Measurements from ENCODE around the gene CEACAM21. TPM values are rescaled to one million over a fixed set of nuclear protein-coding genes. Genes with fewer than 3 reads are reported as not detected.
A peak's percentile ranks its signal among the peaks of the same experiment; 100 is the strongest.

The CEACAM21 gene
- total RNA-seq, 1 experiment from 2014 or later: 0.35 TPM

DNA sequence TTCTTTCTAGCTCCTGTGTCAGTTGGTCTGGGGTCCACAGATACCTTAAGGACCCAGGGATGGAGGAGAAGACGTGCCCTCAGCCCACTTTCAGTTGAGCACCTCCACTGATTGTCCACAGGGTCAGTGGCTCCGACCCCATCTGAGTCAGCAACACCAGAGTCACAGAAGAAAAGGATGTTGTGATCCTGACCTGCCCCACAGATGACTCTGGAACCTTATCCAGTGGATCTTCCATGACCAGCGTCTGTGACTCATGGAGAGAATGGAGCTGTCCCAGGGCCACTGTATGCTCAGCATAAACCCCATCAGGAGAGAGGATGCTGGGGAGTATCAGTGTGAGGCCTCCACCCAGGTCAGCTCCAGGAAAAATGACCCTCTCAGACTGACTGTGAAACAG is 28.9 kb downstream of the CEACAM21 start (continued):
- TF ChIP-seq SP1 (CRISPR knock-in tag; conservative IDR thresholded peaks at IDR 0.05) (no peak), ELF4 (CRISPR knock-in tag; IDR thresholded peaks at IDR 0.05; ENCODE audit: low read depth) (no peak), CREB1 (CRISPR knock-in tag; IDR thresholded peaks at IDR 0.05) (no peak)
- TF ChIP-seq, protein P1, sequence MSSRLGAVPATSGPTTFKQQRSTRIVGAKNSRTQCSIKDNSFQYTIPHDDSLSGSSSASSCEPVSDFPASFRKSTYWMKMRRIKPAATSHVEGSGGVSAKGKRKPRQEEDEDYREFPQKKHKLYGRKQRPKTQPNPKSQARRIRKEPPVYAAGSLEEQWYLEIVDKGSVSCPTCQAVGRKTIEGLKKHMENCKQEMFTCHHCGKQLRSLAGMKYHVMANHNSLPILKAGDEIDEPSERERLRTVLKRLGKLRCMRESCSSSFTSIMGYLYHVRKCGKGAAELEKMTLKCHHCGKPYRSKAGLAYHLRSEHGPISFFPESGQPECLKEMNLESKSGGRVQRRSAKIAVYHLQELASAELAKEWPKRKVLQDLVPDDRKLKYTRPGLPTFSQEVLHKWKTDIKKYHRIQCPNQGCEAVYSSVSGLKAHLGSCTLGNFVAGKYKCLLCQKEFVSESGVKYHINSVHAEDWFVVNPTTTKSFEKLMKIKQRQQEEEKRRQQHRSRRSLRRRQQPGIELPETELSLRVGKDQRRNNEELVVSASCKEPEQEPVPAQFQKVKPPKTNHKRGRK (CRISPR knock-in tag; IDR thresholded peaks at IDR 0.05; ENCODE audit: borderline replicate concordance): no peak
- TF ChIP-seq, protein P2, sequence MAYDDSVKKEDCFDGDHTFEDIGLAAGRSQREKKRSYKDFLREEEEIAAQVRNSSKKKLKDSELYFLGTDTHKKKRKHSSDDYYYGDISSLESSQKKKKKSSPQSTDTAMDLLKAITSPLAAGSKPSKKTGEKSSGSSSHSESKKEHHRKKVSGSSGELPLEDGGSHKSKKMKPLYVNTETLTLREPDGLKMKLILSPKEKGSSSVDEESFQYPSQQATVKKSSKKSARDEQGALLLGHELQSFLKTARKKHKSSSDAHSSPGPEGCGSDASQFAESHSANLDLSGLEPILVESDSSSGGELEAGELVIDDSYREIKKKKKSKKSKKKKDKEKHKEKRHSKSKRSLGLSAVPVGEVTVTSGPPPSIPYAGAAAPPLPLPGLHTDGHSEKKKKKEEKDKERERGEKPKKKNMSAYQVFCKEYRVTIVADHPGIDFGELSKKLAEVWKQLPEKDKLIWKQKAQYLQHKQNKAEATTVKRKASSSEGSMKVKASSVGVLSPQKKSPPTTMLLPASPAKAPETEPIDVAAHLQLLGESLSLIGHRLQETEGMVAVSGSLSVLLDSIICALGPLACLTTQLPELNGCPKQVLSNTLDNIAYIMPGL (CRISPR knock-in tag; IDR thresholded peaks at IDR 0.05): no peak

GRCh38 chr19:41606215-41606837 is 30.4 kb downstream of the CEACAM21 start:
- DNase-seq (ENCODE audit: low spot score): peak; percentile 2
- ATAC-seq: no peak
- no peaks in the 10 kb centered on the region for H3K4me1 Mint-ChIP-seq
- ChIA-PET POLR2A (no interaction called here), CTCF (interaction anchor here (1.5 to 2.4 kb wide), 2 partner anchors 36 to 100 kb away, joined by 7 to 9 read pairs; no protein-coding TSS in a partner anchor)
- TF ChIP-seq ZNF121 (CRISPR knock-in tag; IDR thresholded peaks at IDR 0.05): no peak
- no peak for TF ChIP-seq EMX1 (CRISPR knock-in tag; IDR thresholded peaks at IDR 0.05)
- TF ChIP-seq, protein P3, sequence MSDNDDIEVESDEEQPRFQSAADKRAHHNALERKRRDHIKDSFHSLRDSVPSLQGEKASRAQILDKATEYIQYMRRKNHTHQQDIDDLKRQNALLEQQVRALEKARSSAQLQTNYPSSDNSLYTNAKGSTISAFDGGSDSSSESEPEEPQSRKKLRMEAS (CRISPR knock-in tag; IDR thresholded peaks at IDR 0.05): no peak
- no peak for TF ChIP-seq CREM (CRISPR knock-in tag; IDR thresholded peaks at IDR 0.05)
- TF ChIP-seq GRHL2 (CRISPR knock-in tag; IDR thresholded peaks at IDR 0.05; ENCODE audit: insufficient replicate concordance, severe bottlenecking): no peak
- TF ChIP-seq, protein P4, sequence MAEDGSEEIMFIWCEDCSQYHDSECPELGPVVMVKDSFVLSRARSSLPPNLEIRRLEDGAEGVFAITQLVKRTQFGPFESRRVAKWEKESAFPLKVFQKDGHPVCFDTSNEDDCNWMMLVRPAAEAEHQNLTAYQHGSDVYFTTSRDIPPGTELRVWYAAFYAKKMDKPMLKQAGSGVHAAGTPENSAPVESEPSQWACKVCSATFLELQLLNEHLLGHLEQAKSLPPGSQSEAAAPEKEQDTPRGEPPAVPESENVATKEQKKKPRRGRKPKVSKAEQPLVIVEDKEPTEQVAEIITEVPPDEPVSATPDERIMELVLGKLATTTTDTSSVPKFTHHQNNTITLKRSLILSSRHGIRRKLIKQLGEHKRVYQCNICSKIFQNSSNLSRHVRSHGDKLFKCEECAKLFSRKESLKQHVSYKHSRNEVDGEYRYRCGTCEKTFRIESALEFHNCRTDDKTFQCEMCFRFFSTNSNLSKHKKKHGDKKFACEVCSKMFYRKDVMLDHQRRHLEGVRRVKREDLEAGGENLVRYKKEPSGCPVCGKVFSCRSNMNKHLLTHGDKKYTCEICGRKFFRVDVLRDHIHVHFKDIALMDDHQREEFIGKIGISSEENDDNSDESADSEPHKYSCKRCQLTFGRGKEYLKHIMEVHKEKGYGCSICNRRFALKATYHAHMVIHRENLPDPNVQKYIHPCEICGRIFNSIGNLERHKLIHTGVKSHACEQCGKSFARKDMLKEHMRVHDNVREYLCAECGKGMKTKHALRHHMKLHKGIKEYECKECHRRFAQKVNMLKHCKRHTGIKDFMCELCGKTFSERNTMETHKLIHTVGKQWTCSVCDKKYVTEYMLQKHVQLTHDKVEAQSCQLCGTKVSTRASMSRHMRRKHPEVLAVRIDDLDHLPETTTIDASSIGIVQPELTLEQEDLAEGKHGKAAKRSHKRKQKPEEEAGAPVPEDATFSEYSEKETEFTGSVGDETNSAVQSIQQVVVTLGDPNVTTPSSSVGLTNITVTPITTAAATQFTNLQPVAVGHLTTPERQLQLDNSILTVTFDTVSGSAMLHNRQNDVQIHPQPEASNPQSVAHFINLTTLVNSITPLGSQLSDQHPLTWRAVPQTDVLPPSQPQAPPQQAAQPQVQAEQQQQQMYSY (CRISPR knock-in tag; IDR thresholded peaks at IDR 0.05): no peak
- no peak for TF ChIP-seq FOXK1 (CRISPR knock-in tag; IDR thresholded peaks at IDR 0.05)
- TF ChIP-seq USF2 (CRISPR knock-in tag; IDR thresholded peaks at IDR 0.05): no peak
- TF ChIP-seq NFE2L1 (CRISPR knock-in tag; IDR thresholded peaks at IDR 0.05): no peak
- no peak overlapping the region for H3K27ac Mint-ChIP-seq
- H3K36me3 Mint-ChIP-seq: no peaks in the 10 kb centered on the region
- no peak overlapping the region for H3K4me3 Mint-ChIP-seq
- H3K9me3 Mint-ChIP-seq: no peaks in the 10 kb centered on the region
- H3K27me3 Mint-ChIP-seq (ENCODE audit: low read depth): peaks cover 92% of the 10 kb centered on the region

GRCh38 chr19:41607668-41608067 is 31.7 kb downstream of the CEACAM21 start:
- DNase-seq (ENCODE audit: low spot score): no peak
- CTCF ChIA-PET: no interaction called here
- no peak overlapping the region for H3K27ac Mint-ChIP-seq
- H3K27me3 Mint-ChIP-seq (ENCODE audit: low read depth): peaks cover 84% of the 10 kb centered on the region
- TF ChIP-seq OVOL2 (CRISPR knock-in tag; IDR thresholded peaks at IDR 0.05; ENCODE audit: borderline replicate concordance): no peak
- no peak for TF ChIP-seq TEAD1 (CRISPR knock-in tag; IDR thresholded peaks at IDR 0.05)
- TF ChIP-seq FOXK1 (CRISPR knock-in tag; IDR thresholded peaks at IDR 0.05): no peak
- TF ChIP-seq RELA (CRISPR knock-in tag; IDR thresholded peaks at IDR 0.05; ENCODE audit: borderline replicate concordance): no peak
- no peak for TF ChIP-seq ATF1 (CRISPR knock-in tag; IDR thresholded peaks at IDR 0.05)
- no peak for TF ChIP-seq CBFB (CRISPR knock-in tag; IDR thresholded peaks at IDR 0.05; ENCODE audit: low read depth)
- no peaks in the 10 kb centered on the region for H3K36me3 Mint-ChIP-seq
- H3K9me3 Mint-ChIP-seq: no peaks in the 10 kb centered on the region
- ATAC-seq: no peak
- no peaks in the 10 kb centered on the region for H3K4me1 Mint-ChIP-seq
- POLR2A ChIA-PET: no interaction called here
- no peak overlapping the region for H3K4me3 Mint-ChIP-seq

Data from WTC11 (cell line).